Measurements from ENCODE around the gene CYYR1. TPM values are rescaled to one million over a fixed set of nuclear protein-coding genes. Genes with fewer than 3 reads are reported as not detected.

CYYR1 gene
- 10 to 100 TPM in 1 of 4 donors, 1 to 10 TPM in 2, under 1 TPM in 1; 0.67 to 11.9 (median 3.4) TPM for polyA plus RNA-seq
- long read RNA-seq, donor 1, transcript CYYR1-201 (4 exons, 3,101 nt), result major isoform, 5 of 5 reads
- long read RNA-seq, donor 1, partial matches to known transcripts, result 0 of 5 reads
- long read RNA-seq, donor 1, other reads (novel, unspliced or antisense), result 0 of 5 reads
- long read RNA-seq, donor 2, partial matches to known transcripts, result 0 of 1 reads
- long read RNA-seq, donor 2, other reads (novel, unspliced or antisense), result 0 of 1 reads
- long read RNA-seq, donor 3, partial matches to known transcripts, result 5 of 6 reads
- long read RNA-seq, donor 3, other reads (novel, unspliced or antisense), result 0 of 6 reads
- long read RNA-seq, donor 4, result 0 reads
- long read RNA-seq, donor 5, result 0 reads
- long read RNA-seq, donor 6, partial matches to known transcripts, result 0 of 2 reads
- long read RNA-seq, donor 6, other reads (novel, unspliced or antisense), result 0 of 2 reads
- long read RNA-seq, donor 7, transcript CYYR1-201 (4 exons, 3,101 nt), result major isoform, 13 of 28 reads
- long read RNA-seq, donor 7, partial matches to known transcripts, result 15 of 28 reads
- long read RNA-seq, donor 7, other reads (novel, unspliced or antisense), result 0 of 28 reads
- long read RNA-seq, donor 8, result 0 reads
- long read RNA-seq, donor 9, result 0 reads
- long read RNA-seq, donor 10, partial matches to known transcripts, result 0 of 3 reads
- long read RNA-seq, donor 10, other reads (novel, unspliced or antisense), result 0 of 3 reads

GRCh38 chr21:26572702-26573381, at the start of gene CYYR1:
Gene CYYR1, minus strand, starts transcription at chr21:26573286. Its CDS starts 346 bp downstream, at chr21:26572940.
- Histone ChIP-seq H3K9me3 (ENCODE audit: control insufficient read depth in 2 of 2, insufficient read depth in 1 of 2, low read depth in 1 of 2, low read length in 1 of 2) (peaks cover 0 to 4% of the 10 kb centered on the region in 2 donors), H3K36me3 (ENCODE audit: control insufficient read depth in 3 of 3, insufficient read depth in 2 of 3, low read depth in 1 of 3, low read length in 3 of 3) (no peaks in the 10 kb centered on the region), H3K4me3 (ENCODE audit: low read depth in 1 of 3, low read length in 3 of 3) (peak within 1 kb of the TSS in 1 of 3 donors; percentile 52), H3K27me3 (ENCODE audit: control insufficient read depth in 3 of 3, insufficient read depth in 3 of 3, low read length in 3 of 3) (peaks cover 0 to 11% (median 4%) of the 10 kb centered on the region in 3 donors), H3K27ac (ENCODE audit: low read depth in 1 of 3, low read length in 2 of 3) (peak within 1 kb of the TSS in 2 of 3 donors; percentile 45 to 59), H3K4me1 (ENCODE audit: control insufficient read depth in 3 of 3, insufficient read depth in 2 of 3, low read depth in 1 of 3, low read length in 2 of 3) (no peaks in the 10 kb centered on the region)
- no peak for FAIRE-seq
- 4 to 31% (median 27%) methylated on average over 53 to 58 of the region's 58 CpGs for WGBS, 3 donors
- DNase-seq, result peak in 1 of 2 donors; percentile 29

GRCh38 chr21:26617176-26617575, 44.1 kb upstream of the CYYR1 start:
- H3K27me3 ChIP-seq (ENCODE audit: control insufficient read depth in 3 of 3, insufficient read depth in 3 of 3, low read length in 3 of 3), result no peaks in the 10 kb centered on the region
- 24 to 40% (median 34%) methylated on average over 1 of the region's 1 CpG for WGBS, 3 donors
- FAIRE-seq (no peak), DNase-seq (no peak)
- H3K9me3 ChIP-seq (ENCODE audit: control insufficient read depth in 2 of 2, insufficient read depth in 1 of 2, low read depth in 1 of 2, low read length in 1 of 2), result no peaks in the 10 kb centered on the region
- H3K4me1 ChIP-seq (ENCODE audit: control insufficient read depth in 3 of 3, insufficient read depth in 2 of 3, low read depth in 1 of 3, low read length in 2 of 3), result no peaks in the 10 kb centered on the region
- H3K4me3 ChIP-seq (ENCODE audit: low read depth in 1 of 3, low read length in 3 of 3), result no peak overlapping the region
- no peaks in the 10 kb centered on the region for H3K36me3 ChIP-seq (ENCODE audit: control insufficient read depth in 3 of 3, insufficient read depth in 2 of 3, low read depth in 1 of 3, low read length in 3 of 3)
- no peak overlapping the region for H3K27ac ChIP-seq (ENCODE audit: low read depth in 1 of 3, low read length in 2 of 3)

DNA sequence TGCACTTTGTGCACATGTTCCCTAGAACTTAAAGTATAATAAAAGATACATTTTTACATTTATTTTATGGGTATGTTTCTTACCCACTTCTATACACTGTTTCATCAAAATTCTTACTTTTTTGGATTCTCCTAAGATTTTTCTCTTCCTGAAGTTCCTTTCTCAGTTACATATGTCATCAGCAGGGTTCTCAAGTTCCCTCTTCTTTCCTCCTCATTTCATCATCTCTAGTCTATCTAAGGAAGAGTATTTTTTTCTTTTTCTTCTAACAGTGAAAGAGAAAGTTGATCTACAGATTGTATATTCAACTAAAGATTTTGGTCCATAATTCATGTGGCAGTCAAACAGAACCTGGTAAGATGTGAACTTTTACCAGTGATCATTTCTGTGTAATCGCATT, 41.2 kb upstream of the CYYR1 start:
- Histone ChIP-seq H3K4me1 (ENCODE audit: control insufficient read depth in 3 of 3, insufficient read depth in 2 of 3, low read depth in 1 of 3, low read length in 2 of 3) (no peaks in the 10 kb centered on the region), H3K36me3 (ENCODE audit: control insufficient read depth in 3 of 3, insufficient read depth in 2 of 3, low read depth in 1 of 3, low read length in 3 of 3) (no peaks in the 10 kb centered on the region), H3K27me3 (ENCODE audit: control insufficient read depth in 3 of 3, insufficient read depth in 3 of 3, low read length in 3 of 3) (no peaks in the 10 kb centered on the region), H3K27ac (ENCODE audit: low read depth in 1 of 3, low read length in 2 of 3) (no peak overlapping the region), H3K9me3 (ENCODE audit: control insufficient read depth in 2 of 2, insufficient read depth in 1 of 2, low read depth in 1 of 2, low read length in 1 of 2) (no peaks in the 10 kb centered on the region), H3K4me3 (ENCODE audit: low read depth in 1 of 3, low read length in 3 of 3) (no peak overlapping the region)
- 94 to 97% (median 97%) methylated on average over 1 of the region's 1 CpG for WGBS, 3 donors
- FAIRE-seq, result no peak
- DNase-seq, result no peak

GRCh38 chr21:26599261-26599660, 26.2 kb upstream of the CYYR1 start:
- H3K4me1 ChIP-seq (ENCODE audit: control insufficient read depth in 3 of 3, insufficient read depth in 2 of 3, low read depth in 1 of 3, low read length in 2 of 3), result no peaks in the 10 kb centered on the region
- WGBS, 3 donors, result 77 to 96% (median 89%) methylated on average over 1 of the region's 1 CpG
- no peaks in the 10 kb centered on the region for H3K9me3 ChIP-seq (ENCODE audit: control insufficient read depth in 2 of 2, insufficient read depth in 1 of 2, low read depth in 1 of 2, low read length in 1 of 2)
- H3K27ac ChIP-seq (ENCODE audit: low read depth in 1 of 3, low read length in 2 of 3), result no peak overlapping the region
- no peaks in the 10 kb centered on the region for H3K27me3 ChIP-seq (ENCODE audit: control insufficient read depth in 3 of 3, insufficient read depth in 3 of 3, low read length in 3 of 3)
- no peak for FAIRE-seq
- no peak overlapping the region for H3K4me3 ChIP-seq (ENCODE audit: low read depth in 1 of 3, low read length in 3 of 3)
- DNase-seq, result no peak
- H3K36me3 ChIP-seq (ENCODE audit: control insufficient read depth in 3 of 3, insufficient read depth in 2 of 3, low read depth in 1 of 3, low read length in 3 of 3), result no peaks in the 10 kb centered on the region

- H3K4me1 ChIP-seq (ENCODE audit: control insufficient read depth in 3 of 3, insufficient read depth in 2 of 3, low read depth in 1 of 3, low read length in 2 of 3), result no peaks in the 10 kb centered on the region
- H3K4me3 ChIP-seq (ENCODE audit: low read depth in 1 of 3, low read length in 3 of 3), result no peak overlapping the region
- DNase-seq, result no peak
- no peak for FAIRE-seq
- WGBS, 3 donors, result 40 to 53% (median 43%) methylated on average over 2 of the region's 2 CpGs
- H3K36me3 ChIP-seq (ENCODE audit: control insufficient read depth in 3 of 3, insufficient read depth in 2 of 3, low read depth in 1 of 3, low read length in 3 of 3), result no peaks in the 10 kb centered on the region
- H3K9me3 ChIP-seq (ENCODE audit: control insufficient read depth in 2 of 2, insufficient read depth in 1 of 2, low read depth in 1 of 2, low read length in 1 of 2), result no peaks in the 10 kb centered on the region
- no peak overlapping the region for H3K27ac ChIP-seq (ENCODE audit: low read depth in 1 of 3, low read length in 2 of 3)
- H3K27me3 ChIP-seq (ENCODE audit: control insufficient read depth in 3 of 3, insufficient read depth in 3 of 3, low read length in 3 of 3), result no peaks in the 10 kb centered on the region
Measured at GRCh38 chr21:26597981-26598380, 24.9 kb upstream of the CYYR1 start.

DNA sequence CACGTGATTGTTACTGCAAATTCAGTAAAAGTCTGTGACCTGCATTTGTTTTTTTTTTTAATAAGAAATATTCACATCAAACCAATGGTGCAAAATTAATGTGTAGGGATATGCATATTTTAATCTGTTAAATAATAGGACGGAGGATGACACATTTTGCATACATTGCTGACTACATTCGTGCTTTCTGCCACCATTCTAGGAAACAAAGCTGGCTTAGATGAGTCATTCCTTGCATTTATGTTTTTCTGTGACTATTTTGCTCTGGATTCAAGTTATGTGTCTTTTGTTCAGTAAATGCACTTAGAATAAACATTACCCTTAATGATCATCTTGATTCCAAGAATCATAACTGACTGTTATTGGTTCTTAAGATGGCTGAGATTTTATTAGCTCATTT, 23.9 kb upstream of the CYYR1 start:
- Histone ChIP-seq H3K4me1 (ENCODE audit: control insufficient read depth in 3 of 3, insufficient read depth in 2 of 3, low read depth in 1 of 3, low read length in 2 of 3) (no peaks in the 10 kb centered on the region), H3K9me3 (ENCODE audit: control insufficient read depth in 2 of 2, insufficient read depth in 1 of 2, low read depth in 1 of 2, low read length in 1 of 2) (no peaks in the 10 kb centered on the region), H3K4me3 (ENCODE audit: low read depth in 1 of 3, low read length in 3 of 3) (no peak overlapping the region), H3K27ac (ENCODE audit: low read depth in 1 of 3, low read length in 2 of 3) (no peak overlapping the region), H3K36me3 (ENCODE audit: control insufficient read depth in 3 of 3, insufficient read depth in 2 of 3, low read depth in 1 of 3, low read length in 3 of 3) (no peaks in the 10 kb centered on the region), H3K27me3 (ENCODE audit: control insufficient read depth in 3 of 3, insufficient read depth in 3 of 3, low read length in 3 of 3) (no peaks in the 10 kb centered on the region)
- DNase-seq, result no peak
- FAIRE-seq, result no peak
- WGBS, 3 donors, result 59 to 84% (median 73%) methylated on average over 3 of the region's 3 CpGs

DNA sequence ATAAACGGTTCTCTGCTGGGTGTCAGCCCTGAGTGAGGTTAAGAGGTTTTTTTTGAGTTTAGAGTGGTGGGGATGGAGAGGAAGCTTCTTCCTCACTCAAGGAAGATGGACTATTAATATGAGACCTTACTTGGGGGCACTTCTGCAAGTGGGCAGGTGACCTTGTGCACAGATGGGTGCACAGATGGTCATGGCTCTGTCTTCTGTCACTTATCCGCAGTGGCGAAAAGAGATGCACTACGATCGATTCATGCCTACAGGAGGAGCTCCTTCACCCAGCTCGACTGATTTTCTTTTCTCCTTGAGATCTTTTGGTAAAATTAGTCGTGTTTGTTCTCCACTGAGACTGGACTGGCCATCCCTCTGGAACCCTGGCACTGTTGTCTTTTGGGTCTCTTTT, 22.9 kb upstream of the CYYR1 start:
- Histone ChIP-seq H3K4me1 (ENCODE audit: control insufficient read depth in 3 of 3, insufficient read depth in 2 of 3, low read depth in 1 of 3, low read length in 2 of 3) (no peaks in the 10 kb centered on the region), H3K4me3 (ENCODE audit: low read depth in 1 of 3, low read length in 3 of 3) (no peak overlapping the region), H3K27ac (ENCODE audit: low read depth in 1 of 3, low read length in 2 of 3) (no peak overlapping the region), H3K9me3 (ENCODE audit: control insufficient read depth in 2 of 2, insufficient read depth in 1 of 2, low read depth in 1 of 2, low read length in 1 of 2) (no peaks in the 10 kb centered on the region), H3K27me3 (ENCODE audit: control insufficient read depth in 3 of 3, insufficient read depth in 3 of 3, low read length in 3 of 3) (no peaks in the 10 kb centered on the region), H3K36me3 (ENCODE audit: control insufficient read depth in 3 of 3, insufficient read depth in 2 of 3, low read depth in 1 of 3, low read length in 3 of 3) (no peaks in the 10 kb centered on the region)
- 80 to 87% (median 82%) methylated on average over 7 of the region's 7 CpGs for WGBS, 3 donors
- no peak for DNase-seq
- FAIRE-seq, result no peak

DNA sequence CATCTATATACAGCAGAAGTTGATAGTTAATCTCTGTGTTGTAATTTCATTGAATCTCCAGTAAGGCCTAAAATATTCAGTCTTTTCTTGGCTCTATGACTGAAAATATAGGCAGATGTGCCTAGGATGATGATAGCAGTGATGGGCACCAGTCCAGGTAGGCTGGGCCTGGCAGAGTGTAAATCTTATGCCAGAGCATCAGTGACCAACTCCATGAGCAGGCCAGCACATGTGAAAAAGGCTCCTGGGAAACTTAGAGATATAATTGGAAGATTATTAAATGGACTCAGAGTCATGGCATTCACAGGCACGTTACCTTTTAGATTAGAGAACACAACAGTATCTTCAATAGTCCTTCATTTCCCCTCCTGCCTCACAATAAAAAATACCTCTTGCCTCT, 20.7 kb upstream of the CYYR1 start:
- H3K27ac ChIP-seq (ENCODE audit: low read depth in 1 of 3, low read length in 2 of 3), result no peak overlapping the region
- no peaks in the 10 kb centered on the region for H3K9me3 ChIP-seq (ENCODE audit: control insufficient read depth in 2 of 2, insufficient read depth in 1 of 2, low read depth in 1 of 2, low read length in 1 of 2)
- no peaks in the 10 kb centered on the region for H3K4me1 ChIP-seq (ENCODE audit: control insufficient read depth in 3 of 3, insufficient read depth in 2 of 3, low read depth in 1 of 3, low read length in 2 of 3)
- H3K36me3 ChIP-seq (ENCODE audit: control insufficient read depth in 3 of 3, insufficient read depth in 2 of 3, low read depth in 1 of 3, low read length in 3 of 3), result no peaks in the 10 kb centered on the region
- DNase-seq (no peak), FAIRE-seq (no peak)
- WGBS, 3 donors, result 70 to 91% (median 91%) methylated on average over 1 of the region's 1 CpG
- no peak overlapping the region for H3K4me3 ChIP-seq (ENCODE audit: low read depth in 1 of 3, low read length in 3 of 3)
- no peaks in the 10 kb centered on the region for H3K27me3 ChIP-seq (ENCODE audit: control insufficient read depth in 3 of 3, insufficient read depth in 3 of 3, low read length in 3 of 3)
